GM10248 (cell line): ENCODE data around the gene IGFL3.
"Not testable (repeated sequence)": the region's sequence is repeated elsewhere in the genome, so short reads cannot be mapped to it uniquely, and the experiment has no call there.

ENCODE experiments used
- CTCF ChIA-PET: fragments of 300-600 bp; sonication (Branson Sonifier 250); formaldehyde crosslinking; extraction: SDS; loops from one replicate; lab custom pipeline; 2021; ENCODE audit warnings: antibody characterized with exemption; lab: Yijun Ruan, JAX
- POLR2A ChIA-PET: fragments of 350-650 bp; sonication (Branson Sonifier 250); formaldehyde crosslinking; extraction: SDS; loops from one replicate; lab custom pipeline; 2020; ENCODE audit warnings: antibody characterized with exemption; lab: Yijun Ruan, JAX
- DNase-seq: peaks from one replicate; pipeline ENCODE4 v3.0.0; 2012; ENCODE audit errors: extremely low spot score
- CTCF ChIP-seq: IDR thresholded peaks from 2 replicates; pipeline ENCODE4 v1.5.1; 2012; ENCODE audit warnings: mild to moderate bottlenecking, low read depth; ENCODE audit errors: extremely low read depth, missing control alignments, control extremely low read depth

Gene IGFL3

GRCh38 chr19:46080561-46080960 is 43.9 kb downstream of the IGFL3 start:
- TF ChIP-seq CTCF = no peak
- no peak for DNase-seq
- ChIA-PET CTCF (interaction anchor here (0.8 to 4.4 kb wide), 5 partner anchors 108 to 189 kb away, joined by 3 to 42 read pairs (median 6); no protein-coding TSS in a partner anchor), POLR2A (no interaction called here)

- ChIA-PET POLR2A (no interaction called here), CTCF (interaction anchor here (0.8 to 4.4 kb wide), 7 partner anchors 51 to 190 kb away, joined by 3 to 42 read pairs (median 4); no protein-coding TSS in a partner anchor)
- no peak for DNase-seq
- TF ChIP-seq CTCF = no peak
These were observed 44.9 kb downstream of the IGFL3 start for GRCh38 chr19:46079576-46079975.

GRCh38 chr19:46078573-46079332 is 45.7 kb downstream of the IGFL3 start:
- DNase-seq = peak; percentile 56
- CTCF ChIA-PET = interaction anchor here (1.0 to 4.4 kb wide), 11 partner anchors 49 to 191 kb away, joined by 3 to 42 read pairs (median 4); no protein-coding TSS in a partner anchor
- TF ChIP-seq CTCF = peak; percentile 48
- POLR2A ChIA-PET = not testable (repeated sequence)

- ChIA-PET CTCF (interaction anchor here (0.9 to 2.1 kb wide), 10 partner anchors 45 to 187 kb away, joined by 3 to 23 read pairs (median 4); no protein-coding TSS in a partner anchor), POLR2A (interaction anchor here (0.5 kb wide), 1 partner anchor 192 kb away, joined by 4 read pairs; the partner anchor contains the start of gene IRF2BP1)
- no peak for DNase-seq
- TF ChIP-seq CTCF = no peak
These were observed 46.7 kb downstream of the IGFL3 start for GRCh38 chr19:46077815-46078167.

DNA sequence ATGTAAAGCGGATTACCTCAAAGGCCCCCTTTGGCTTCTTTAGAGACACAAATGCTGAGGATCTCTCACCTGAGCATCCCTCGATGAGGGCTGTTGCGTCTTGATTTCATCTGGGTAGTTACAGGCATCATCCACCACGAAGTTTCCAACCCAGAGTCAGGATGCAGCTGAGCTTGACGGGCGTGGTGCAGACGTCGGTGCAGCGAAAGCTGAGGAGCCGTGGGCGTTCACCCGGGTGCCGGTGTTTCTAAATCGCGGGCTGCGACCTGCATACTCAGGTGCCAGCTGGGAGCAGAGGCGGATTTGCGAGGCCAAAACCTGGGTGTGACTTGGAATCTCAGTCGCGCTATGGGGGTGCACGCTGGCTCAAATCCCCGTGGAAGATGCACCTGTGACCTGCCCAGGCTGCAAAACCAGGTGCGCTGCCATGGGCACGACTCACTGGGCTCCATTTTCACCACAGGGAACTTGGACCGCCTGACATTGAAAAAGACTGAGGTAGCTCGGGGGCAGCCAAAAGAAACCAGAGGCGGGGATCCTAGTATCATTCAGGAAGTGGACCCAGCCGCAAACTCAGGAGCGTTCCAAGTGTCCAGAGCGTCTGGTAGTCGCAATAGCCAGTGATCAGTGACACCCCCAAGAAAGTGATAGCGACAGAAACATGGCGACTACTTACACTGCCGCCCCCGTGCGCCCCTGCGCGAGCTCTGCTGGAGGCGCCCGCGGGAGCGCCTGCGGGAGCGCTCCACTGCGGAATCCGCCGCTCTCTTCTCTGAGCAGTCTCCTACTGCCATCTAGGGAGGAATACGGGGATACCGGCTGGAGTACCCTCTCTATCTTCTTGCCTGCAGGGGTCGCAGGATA is 47.3 kb downstream of the IGFL3 start:
- peak; percentile 58 for DNase-seq
- TF ChIP-seq CTCF = peak; percentile 53
- CTCF ChIA-PET = interaction anchor here (0.9 to 2.1 kb wide), 5 partner anchors 15 to 189 kb away, joined by 4 to 8 read pairs (median 5); no protein-coding TSS in a partner anchor
- POLR2A ChIA-PET = no interaction called here
